CD4-positive, alpha-beta T cell treated with Interleukin-17A for 4 hours (primary cell): Measurements from ENCODE around the gene TTI1.
"Not testable (repeated sequence)": the region's sequence is repeated elsewhere in the genome, so short reads cannot be mapped to it uniquely, and the experiment has no call there.

ENCODE experiments used
- DNase-seq: peaks from one replicate; pipeline ENCODE4 v3.0.0-alpha.2; 2020; ENCODE audit warnings: mixed read lengths

Gene TTI1

DNA sequence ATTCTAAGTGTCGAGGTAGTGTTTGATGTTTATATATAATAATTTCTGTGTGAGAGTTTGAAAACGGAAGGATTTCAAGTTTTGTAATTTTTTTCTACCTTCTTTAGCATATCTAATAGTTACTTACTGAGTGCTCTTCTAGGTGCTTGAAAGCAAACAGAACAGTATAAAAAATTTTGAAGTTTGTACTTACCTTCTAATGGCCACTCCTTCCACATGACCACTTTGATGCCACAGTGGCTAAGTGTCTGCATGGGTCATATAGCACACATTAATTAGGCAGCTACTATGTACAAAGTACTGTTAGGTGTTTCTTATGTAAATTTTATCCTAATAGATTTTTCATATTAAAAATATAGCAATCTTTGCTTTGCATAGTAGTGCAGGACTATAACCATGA, 21.4 kb upstream of the TTI1 start:
- DNase-seq, result no peak

DNA sequence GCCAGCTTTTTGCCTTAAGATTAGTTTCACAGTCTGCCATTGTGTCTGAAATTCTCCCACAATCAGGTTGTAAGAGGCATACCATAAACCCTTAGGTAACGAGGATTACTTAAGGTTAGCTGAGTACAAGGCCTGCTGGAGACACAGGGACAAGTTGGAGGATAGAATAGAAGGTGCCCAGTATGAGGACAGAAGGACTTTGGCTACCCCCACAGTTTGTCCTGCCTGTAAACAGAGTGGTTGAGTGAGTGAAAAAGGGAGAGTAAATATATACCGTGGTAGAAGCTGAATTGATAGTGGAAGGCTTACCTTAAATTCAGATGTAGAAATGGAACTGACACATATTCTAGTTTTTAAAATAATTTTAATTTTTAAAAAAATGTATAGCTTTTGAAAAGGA, 19.6 kb upstream of the TTI1 start:
- DNase-seq, result no peak

DNA sequence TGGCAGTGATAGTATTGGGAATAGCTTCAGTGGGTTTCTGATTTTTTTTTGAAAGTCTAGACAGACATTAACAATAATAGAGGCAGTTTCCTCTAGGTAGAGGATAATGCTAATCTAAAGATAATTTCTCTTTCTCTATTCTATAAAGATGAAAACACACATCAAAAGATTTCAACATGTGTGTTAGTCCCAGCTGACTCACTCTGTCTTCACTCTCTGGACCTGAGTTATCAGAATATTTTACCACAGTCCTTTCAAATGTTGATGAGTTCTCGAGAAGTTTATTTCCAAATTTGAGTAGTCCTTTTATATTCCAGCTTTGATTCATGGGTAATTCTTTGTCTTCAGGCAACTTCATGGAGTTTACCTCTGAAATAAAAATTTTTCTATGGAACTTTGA, 17.4 kb upstream of the TTI1 start:
- no peak for DNase-seq

DNA sequence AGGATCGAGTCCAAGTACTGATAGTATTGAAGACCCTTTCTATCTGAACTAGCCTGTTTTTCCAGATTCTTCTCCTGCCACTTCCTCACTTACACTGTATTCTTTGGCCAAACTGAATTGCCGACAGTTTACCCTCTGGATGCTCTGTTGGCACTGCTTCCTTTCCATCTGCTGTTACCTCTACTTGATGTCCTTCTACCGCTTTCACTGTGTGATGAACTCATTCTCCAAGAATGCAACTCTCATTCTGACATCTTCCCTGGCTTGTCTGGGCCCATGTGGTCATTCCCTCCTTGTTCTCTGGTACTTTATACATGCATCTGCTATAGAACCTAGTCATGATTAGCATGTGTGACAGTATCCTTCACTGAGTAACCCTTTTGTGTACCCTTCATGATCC, 16.5 kb upstream of the TTI1 start:
- DNase-seq, result no peak

DNA sequence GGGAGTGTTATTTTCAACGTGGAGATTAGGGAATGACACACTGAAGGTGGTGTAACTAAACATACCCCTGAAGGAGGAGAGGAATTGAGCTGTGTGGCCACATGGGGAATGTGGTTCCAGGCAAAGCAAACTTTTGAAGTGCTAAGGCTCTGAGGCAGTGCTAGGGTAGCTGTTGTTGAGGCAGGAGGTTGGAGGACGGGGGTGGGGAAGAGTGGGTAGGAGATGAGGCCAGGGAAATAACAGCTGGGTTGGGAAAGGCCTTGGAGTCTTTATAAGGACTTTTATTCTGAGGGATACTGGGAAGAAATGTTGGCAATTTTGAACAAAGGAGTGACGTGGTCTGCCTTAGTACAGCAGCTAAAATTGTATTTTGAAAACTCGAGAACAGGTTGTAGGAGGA, 13.3 kb upstream of the TTI1 start:
- no peak for DNase-seq

DNA sequence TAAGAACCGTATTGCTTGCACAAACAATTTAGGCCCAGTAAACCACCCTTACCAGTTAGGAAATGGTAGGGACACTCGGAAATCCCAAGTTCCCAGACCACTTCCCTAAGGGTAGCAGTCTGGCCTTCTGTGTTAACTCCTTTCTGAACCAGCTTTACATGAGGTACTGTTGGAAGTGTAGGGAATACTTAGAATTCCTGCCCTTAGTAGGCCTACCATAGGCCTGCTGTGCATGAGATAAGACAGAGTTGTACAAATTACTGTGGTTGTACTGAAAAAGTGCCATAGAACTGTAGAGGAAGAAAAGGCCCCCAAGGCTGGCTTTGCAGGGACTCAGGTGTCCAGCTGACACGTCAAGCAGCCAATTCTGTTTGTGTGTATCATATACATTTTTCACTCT, 11.4 kb upstream of the TTI1 start:
- no peak for DNase-seq

DNA sequence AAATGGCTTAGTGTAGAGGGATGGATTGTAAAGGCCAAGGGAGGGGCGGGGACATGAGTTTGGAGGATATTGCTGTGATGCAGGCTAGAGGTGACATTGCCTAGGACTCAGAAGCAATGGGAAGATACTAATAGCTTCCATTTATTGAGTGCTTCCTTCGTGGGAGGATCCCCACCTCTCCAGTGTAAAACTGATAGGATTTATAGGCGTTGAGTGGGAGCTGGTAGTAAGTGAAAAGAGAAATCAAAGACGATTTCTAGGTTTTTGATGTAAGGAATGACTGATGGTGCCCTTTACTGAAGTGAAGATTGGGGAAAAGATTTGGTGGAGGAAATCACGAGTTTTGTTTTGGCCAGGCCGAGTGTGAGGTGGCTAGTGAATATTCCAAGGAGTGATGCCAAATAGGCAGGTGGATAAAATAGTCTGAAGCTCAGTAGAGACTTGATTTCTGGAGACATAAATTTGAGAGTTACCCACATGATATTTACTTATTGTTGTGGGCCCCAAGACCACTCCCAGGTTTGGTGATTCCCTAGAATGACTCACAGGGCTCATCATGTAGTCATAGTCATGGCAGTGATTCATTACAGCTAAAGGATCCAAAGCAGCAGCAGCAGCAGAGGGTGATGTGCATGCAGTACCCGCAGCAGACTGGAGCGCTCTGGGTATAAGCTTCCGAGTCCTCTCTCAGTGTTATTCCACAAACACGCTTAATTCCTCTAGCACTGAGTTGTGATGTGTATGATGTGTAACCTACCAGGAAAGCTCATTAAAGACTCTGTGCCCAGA, 10.4 kb upstream of the TTI1 start:
- DNase-seq, result peak; percentile 29

DNA sequence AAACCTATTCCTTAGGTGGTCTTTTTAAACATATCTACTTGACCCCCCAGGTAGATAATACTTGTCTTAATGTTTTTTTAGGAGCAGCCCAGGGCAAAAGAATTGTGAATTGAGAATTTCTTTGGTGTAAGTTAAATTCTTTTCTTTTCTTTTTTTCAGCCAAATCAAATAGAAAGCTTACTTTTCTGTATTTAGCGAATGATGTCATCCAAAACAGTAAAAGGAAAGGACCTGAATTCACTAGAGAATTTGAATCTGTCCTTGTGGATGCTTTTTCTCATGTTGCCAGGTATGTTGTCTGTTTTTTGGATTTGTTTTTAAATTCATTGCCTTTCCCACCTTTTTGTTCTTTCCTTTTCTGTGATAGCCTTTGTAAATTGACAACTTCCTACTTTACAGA, 7.0 kb upstream of the TTI1 start:
- DNase-seq, result no peak

DNA sequence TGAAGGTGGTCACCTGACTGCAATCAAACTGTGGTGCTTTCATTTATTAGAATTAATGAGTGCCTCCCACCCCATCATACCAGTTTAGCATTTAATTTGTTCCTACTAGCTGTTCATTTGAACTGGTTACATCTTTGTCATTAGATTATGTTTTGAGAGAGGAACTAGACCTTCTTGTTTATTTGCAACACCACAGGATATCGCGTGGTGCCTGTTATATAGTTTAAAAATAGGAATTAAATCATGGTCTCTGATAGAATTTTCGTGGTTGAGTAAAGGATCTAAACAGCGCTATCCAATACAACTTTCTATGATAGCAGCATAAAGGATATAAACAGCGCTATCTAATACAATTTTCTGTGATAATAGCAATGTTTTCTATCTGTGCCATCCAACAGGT, 3.1 kb upstream of the TTI1 start:
- no peak for DNase-seq

DNA sequence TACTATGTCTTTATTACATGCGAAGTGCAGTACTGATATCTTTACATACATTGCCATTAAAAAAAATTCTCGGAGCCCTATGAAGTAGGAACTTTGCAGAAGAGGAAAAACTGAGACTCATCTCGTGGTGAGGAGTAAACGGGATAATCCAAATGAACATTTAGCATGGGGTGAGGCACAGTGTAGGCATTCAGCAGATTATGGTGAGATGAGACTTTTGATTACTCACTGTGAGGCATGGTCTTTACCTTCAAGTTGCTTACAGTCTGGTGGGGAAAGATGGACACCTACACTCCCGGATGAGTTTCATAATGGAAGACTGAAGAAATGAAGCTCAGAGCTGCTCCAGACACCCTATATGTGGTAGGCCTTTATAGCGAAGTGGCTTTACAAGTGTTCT, 1.7 kb upstream of the TTI1 start:
- DNase-seq, result no peak

DNA sequence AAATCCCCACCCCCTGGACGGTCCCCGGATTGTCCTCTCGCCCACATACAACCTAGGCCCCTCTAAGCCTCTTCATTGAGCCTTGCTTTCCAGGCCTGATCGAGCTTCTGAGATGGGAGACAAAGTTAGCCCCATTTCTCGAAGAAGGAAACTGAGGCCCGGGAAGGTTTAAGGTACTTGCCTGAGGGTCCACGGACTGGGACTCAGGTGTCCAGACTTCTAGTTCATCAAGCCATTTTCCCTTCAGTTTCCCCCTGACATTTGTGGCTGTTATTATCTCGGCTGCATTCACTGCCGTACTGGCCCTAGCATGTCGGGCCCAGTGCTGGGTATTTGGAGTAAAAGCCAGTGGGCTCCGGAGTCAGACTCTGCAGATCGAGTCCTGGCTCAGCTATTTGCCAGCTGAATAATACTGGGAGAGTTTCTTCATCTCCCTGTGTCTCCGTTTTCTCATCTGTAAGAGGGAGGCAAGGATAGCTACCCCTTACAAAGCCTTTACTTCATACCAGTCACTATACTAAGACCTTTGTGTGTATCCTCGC, 923 bp upstream of the TTI1 start:
- no peak for DNase-seq

DNA sequence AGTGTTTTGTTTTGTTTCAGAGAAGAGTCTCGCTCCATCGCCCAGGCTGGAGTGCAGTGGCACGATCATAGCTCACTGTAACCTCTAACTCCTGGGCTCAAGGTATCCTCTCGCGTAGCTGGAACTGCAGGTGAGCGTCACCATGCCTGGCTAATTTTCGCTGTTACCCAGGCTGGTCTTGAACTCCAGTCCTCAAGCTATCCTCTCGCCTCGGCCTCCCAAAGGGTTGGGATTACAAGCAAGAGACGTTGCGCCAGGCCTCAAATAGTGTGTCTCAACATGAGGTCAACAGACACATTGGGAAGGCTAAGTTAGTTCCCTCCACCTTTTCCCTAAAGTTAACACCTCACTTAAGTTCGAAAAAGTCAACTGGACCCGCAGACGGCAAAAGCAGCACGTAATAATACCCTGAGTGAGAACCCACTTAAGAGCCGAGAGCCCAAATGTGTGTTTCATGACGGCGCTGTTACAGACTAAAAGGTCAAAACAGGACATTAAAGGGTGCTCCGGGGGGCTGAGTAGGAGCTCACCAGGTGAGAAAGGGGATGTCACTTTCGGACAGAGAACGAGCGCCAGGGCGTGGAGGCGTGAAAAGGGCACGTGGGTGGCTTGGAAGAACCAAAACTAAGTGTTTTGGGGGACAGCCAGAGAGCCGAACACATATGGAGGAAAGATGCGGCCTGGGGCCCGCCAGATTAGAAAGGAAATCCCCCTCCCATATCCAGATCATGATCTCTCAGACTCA, 499 bp downstream of the TTI1 start:
- DNase-seq, result no peak

DNA sequence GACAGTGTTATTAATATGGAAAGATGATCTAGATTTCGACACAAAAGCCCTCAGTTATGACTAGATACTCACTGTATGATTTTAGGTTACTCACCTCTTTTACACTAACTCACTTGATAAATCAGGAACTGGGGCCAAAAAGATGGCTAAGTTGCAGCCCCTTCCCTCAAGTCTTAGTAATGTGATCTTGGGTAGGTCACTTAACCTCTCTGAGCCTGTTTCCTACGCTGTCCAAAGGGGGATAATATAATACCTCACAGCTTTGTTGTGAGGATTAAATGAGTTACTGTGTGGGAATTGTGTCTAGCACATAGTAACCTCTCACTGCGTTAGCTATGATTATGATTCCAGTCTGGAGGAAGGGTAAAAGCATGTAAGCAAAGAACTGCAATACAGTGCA, 1.3 kb downstream of the TTI1 start:
- no peak for DNase-seq

DNA sequence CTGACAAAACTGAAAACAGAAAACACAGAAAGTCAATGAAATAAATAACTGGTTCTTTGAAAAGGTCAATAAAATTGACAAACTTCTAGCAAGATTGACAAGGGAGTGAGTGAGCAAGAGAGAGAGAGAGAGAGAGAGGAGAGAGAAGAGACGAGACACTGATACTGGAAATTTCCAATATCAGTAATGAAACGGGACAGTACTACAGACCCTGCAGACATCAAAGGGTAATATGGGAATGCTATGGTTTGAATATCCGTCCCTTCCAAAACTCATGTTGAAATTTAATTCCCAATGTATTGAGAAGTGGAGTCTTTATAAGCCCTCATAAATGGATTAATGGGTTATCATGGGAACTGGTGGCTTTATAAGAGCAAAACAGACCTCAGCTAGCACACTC, 3.8 kb downstream of the TTI1 start:
- no peak for DNase-seq

DNA sequence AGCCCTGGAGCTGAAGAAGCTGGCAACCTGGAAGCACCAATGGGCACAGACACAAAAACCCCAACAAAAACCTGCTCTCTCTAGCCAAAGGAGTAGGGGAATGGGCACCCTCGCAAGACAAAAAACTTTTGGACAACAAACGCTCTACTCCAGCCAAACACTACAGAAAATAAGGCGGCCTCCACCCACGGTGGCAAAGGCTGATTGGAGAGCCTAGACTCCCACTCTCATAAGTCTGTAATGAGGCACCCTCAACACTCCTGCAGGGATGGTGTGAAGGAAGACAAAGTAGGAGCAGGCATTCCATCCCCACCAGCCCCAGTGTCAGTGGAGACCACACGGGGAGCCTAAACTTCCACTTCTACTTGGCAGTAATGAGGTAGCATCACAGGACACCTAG, 8.8 kb downstream of the TTI1 start:
- no peak for DNase-seq

DNA sequence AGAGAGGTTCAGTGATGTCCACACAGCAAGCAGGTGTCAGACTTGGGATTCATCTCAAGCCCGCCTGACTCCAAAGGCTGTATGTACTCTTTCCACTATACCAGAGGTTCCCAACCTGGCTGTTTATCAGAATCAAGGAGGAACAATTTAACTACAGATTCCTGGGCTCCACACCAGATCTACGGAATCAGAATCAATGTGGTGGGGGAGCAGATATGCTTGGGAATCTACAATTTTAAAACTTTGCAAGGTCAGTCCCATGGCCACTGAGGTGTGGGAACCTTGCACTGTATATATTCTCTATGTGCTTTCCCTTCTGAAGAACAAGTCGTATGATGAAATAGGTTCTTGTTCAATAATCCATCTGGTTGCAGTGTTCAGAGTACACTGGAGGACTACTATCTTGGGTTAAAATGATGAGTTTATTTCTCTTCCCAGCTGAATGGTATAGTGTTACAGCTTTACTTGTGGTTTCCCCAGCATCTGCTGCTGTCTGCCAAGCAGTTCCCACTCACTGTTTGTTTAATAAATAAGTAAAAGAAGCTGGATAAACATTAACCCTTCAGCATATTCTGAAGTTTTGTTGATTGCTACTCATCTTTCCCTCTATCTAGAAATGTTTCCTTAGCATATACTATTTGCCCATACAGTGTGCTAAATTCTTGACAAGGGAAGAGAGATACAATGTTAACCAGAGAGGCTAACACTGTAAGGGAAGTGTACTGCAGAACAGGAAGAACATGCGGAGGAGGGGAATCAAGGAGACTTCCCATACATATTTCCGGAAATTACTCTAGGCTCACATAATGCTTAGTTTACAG, 9.9 kb downstream of the TTI1 start:
- DNase-seq, result no peak

DNA sequence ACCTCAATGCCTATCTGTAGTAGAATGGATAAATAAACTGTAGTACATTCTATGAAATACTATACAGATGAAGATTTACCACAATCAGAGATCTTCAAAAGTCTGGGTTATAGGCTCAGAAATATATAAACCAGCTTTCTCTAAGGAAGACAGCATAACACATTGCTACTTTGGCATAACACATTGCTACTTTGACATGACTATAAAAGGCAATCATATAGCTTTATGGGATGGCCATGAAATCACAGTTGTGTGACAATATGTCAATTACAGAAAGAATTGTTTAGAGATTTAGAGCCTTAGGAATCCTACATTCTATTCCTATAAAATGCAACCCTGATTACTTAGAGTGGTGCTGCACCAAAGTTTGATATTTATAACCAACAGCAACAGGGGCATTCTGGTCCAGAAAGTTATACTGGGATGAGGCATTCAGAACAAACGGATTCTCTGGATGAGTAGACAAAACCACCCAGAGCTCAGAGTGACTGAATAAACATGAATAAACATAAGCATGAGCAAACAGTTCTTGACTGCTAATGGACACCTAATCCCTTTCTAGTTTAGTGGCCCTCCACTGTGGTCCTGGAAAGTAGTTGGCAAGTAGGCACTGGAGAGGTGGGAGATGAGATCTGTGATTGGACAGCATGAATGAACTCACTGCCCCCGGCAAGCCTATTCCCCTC, 12.0 kb downstream of the TTI1 start:
- DNase-seq, result no peak

DNA sequence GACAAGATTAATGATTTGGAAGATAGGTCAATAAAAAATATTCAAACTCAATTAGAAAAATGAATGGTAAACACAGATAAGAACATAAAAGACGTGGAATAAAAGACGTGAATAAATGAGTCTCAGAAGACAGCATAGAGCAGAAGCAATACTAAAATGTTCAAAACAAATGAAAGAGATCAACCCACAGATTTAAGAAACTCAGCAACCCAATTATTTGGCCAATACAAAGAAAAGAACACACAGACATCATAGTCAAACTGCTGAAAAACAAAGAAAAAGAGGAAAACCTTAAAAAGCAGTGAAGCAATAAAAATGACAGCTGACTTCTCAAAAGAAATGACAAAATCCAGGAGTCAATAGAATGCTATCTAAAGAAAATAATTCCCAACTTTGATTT, 14.9 kb downstream of the TTI1 start:
- DNase-seq, result no peak

DNA sequence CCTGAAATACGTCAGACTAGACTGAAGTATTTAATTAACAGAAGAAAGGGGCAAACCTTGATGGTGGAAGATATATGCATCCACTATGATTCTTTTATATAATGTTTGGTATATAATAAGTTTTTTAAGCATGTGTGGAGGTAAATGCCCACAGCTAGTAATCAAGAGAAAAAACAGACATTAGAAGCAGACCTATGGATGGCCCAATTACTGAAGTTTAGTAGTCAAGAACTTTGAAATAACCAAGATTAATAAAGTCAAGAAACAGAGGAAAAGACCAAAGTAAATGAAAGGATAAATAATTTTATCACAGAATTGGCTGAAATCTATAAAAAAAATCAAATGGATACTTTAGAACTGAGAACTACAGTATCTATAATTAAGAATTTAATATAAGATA, 15.3 kb downstream of the TTI1 start:
- no peak for DNase-seq

DNA sequence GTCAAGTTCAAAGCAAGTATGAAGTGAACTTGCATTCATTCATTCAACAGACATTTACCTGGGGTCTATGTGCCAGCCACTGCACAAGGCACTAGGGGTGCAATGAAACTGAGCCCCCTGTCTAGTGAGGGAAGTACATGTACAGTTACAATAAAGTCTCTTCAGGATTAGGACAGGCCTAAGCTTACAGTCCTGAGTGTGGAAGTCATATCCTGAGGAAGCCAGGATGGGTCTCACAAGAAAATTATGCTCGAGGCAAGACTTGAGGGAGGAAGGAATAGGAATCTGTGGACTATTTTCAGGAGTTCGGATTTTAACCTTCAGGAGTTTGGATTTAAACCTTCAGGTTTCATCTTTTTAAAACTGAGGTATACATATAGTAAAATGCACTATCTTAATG, 19.4 kb downstream of the TTI1 start:
- DNase-seq, result no peak

DNA sequence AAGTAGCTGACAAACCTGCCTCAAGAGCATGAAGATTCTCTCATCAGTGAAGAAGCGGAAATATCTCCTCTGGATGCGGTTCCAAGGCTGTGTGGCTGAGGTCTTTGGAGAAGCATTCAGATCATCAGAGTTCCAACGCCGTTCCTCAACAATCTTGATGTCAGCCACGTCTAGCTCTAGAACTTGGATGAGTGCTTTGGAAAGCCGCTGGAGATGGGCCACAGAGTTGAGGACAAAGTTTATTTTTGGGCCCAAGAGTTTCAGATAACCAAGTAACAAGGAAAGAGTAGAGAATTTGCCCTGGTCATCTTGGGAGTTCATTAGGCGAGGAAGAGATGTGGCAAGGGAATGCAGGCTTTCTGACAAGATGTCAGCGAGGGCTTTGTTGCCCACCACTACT, 20.9 kb downstream of the TTI1 start:
- no peak for DNase-seq

DNA sequence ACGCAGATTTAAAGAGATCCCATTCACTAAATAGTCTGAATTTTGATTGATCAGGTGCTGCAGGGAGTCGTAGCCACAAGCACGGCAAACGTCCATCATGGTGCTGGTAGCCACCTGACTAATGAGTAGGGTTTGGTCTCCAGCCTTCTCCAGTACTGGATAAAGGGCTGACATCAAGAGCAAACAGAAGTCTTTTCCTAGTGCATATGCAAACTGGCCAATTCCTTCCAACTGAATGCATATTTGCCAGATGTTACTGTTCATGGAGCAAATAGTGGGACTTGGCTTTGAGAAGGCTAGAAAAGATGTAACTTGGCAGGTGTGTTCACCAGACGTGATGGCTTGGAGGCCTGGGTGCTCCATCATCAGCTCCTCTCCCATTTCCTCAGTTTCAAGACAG, 21.6 kb downstream of the TTI1 start:
- no peak for DNase-seq

DNA sequence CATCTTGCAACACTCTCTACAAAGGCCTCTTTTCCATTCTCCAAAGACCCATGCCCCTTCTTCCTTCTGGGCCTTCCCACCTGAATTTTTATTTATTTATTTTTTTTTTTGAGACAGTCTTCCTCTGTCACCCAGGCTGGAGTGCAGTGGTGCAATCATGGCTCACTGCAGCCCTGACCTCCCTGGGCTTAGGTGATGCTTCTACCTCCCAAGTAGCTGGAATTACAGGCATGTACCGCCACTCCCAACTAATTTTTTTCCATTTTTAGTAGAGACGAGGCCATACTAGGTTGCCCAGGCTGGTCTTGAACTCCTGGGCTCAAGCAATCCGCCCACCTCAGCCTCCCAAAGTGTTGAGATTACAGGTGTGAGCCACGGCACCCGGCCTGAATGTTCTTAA, 23.8 kb downstream of the TTI1 start:
- not testable (repeated sequence) for DNase-seq
